GM12878 (cell line): ENCODE results near the gene TOLLIP. TPM values are rescaled to one million over a fixed set of nuclear protein-coding genes. Genes with fewer than 3 reads are reported as not detected.

Experiments
- ATAC-seq: fragments of 200-7000 bp; cut with Tn5 transposase; 3 replicates; pipeline ENCODE4 v1.9.1; 2020; ENCODE audit warnings: mild to moderate bottlenecking, moderate library complexity
- BruUV-seq: library from RNA; stranded (reverse); fragments of 400-500 nt; replicated peaks from 2 replicates; lab custom pipeline; 2021; lab: Mats Ljungman, UMichigan
- CTCF ChIA-PET: fragments of 300-600 bp; sonication (Branson Sonifier 250); formaldehyde crosslinking; extraction: SDS; loops from one replicate; lab custom pipeline; 2021; ENCODE audit warnings: inconsistent platforms; lab: Yijun Ruan, JAX
- POLR2A ChIA-PET: fragments of 350-600 bp; formaldehyde crosslinking; extraction: SDS; loops from one replicate; lab custom pipeline; 2021; ENCODE audit warnings: inconsistent platforms; lab: Charles Lee
- RAD21 ChIA-PET: fragments of 300-600 bp; sonication (Branson Sonifier 250); formaldehyde crosslinking; loops from one replicate; lab custom pipeline; 2023; ENCODE audit warnings: antibody characterized with exemption; ENCODE audit not compliant: unreplicated experiment; lab: Charles Lee
- SMC1A ChIA-PET: fragments of 300-600 bp; sonication (Branson Sonifier 250); formaldehyde crosslinking; loops from one replicate; lab custom pipeline; 2023; ENCODE audit not compliant: unreplicated experiment, uncharacterized antibody; lab: Charles Lee
- DNase-seq: peaks from one replicate; pipeline ENCODE4 v3.0.0-alpha.2; 2011; ENCODE audit warnings: low read depth, low spot score
- FAIRE-seq: peaks from 3 replicates; lab custom pipeline; 2011; peaks lifted over from hg19 to GRCh38; lab: Jason Lieb, UNC
- H2AFZ ChIP-seq: 2 replicates; pipeline ENCODE4 v1.6.0; 2011; ENCODE audit warnings: low read depth, low read length, control low read depth; ENCODE audit not compliant: control insufficient read depth
- H3K27ac ChIP-seq: 2 replicates; pipeline ENCODE4 v1.5.1; 2011; ENCODE audit warnings: control low read depth; ENCODE audit not compliant: control insufficient read depth, insufficient read depth
- H3K27me3 ChIP-seq, 2 experiments: replicated peaks in 1 of 2; 2 replicates each; pipeline versions ENCODE4 v1.6.0 to v1.6.1; 2011; ENCODE audit warnings: low read length in 1 of 2; ENCODE audit not compliant: control insufficient read depth in 2 of 2, insufficient read depth in 2 of 2
- H3K36me3 ChIP-seq, 2 experiments: 2 replicates each; pipeline ENCODE4 v1.5.1; 2011; ENCODE audit warnings: low read length in 1 of 2; ENCODE audit not compliant: control insufficient read depth in 2 of 2, insufficient read depth in 2 of 2
- H3K4me1 ChIP-seq: 2 replicates; pipeline ENCODE4 v1.6.1; 2011; ENCODE audit warnings: mild to moderate bottlenecking, low read length, moderate library complexity, mixed read lengths; ENCODE audit not compliant: control insufficient read depth, insufficient read depth
- H3K4me2 ChIP-seq: 2 replicates; pipeline ENCODE4 v1.6.0; 2011; ENCODE audit warnings: control low read depth; ENCODE audit not compliant: control insufficient read depth, insufficient read depth
- H3K4me3 ChIP-seq: fragments of 200-600 bp; sonication (generic); 2 replicates; pipeline ENCODE4 v1.5.1; 2016
- H3K79me2 ChIP-seq: 2 replicates; pipeline ENCODE4 v1.6.0; 2011; ENCODE audit warnings: low read length; ENCODE audit not compliant: control insufficient read depth, insufficient read depth
- H3K9ac ChIP-seq: 2 replicates; pipeline ENCODE4 v1.8.0; 2011; ENCODE audit warnings: low read length, control low read depth, mixed read lengths; ENCODE audit not compliant: control insufficient read depth, insufficient read depth
- H3K9me3 ChIP-seq: replicated peaks from 3 replicates; pipeline ENCODE4 v1.5.1; 2011; ENCODE audit warnings: mild to moderate bottlenecking, low read length; ENCODE audit not compliant: control insufficient read depth, insufficient read depth
- H4K20me1 ChIP-seq: 2 replicates; pipeline ENCODE4 v1.6.0; 2011; ENCODE audit not compliant: control insufficient read depth, insufficient read depth
- CEBPZ ChIP-seq: fragments of 150-350 bp; IDR thresholded peaks from 2 replicates; pipeline ENCODE4 v1.6.1; 2016; ENCODE audit warnings: low read depth, low read length
- CHD2 ChIP-seq: IDR thresholded peaks from 2 replicates; pipeline ENCODE4 v1.6.1; 2011; ENCODE audit warnings: low read depth, low read length, improper control_type of control experiment, borderline replicate concordance
- CREM ChIP-seq: IDR thresholded peaks from 2 replicates; pipeline ENCODE4 v1.6.1; 2014; ENCODE audit warnings: antibody characterized with exemption, low read depth
- E2F4 ChIP-seq: IDR thresholded peaks from 2 replicates; pipeline ENCODE4 v1.6.1; 2012; ENCODE audit warnings: low read depth, low read length, improper control_type of control experiment
- EZH2 ChIP-seq: IDR thresholded peaks from 2 replicates; pipeline ENCODE4 v1.6.1; 2012; ENCODE audit warnings: low read depth, mild to moderate bottlenecking, control low read depth, inconsistent platforms, low read length, borderline replicate concordance; ENCODE audit not compliant: control insufficient read depth
- FOS ChIP-seq: IDR thresholded peaks from 3 replicates; pipeline ENCODE4 v1.6.1; 2011; ENCODE audit warnings: borderline replicate concordance; ENCODE audit not compliant: insufficient read length; ENCODE audit errors: extremely low read depth
- GABPA ChIP-seq: IDR thresholded peaks from 2 replicates; pipeline ENCODE4 v1.6.1; 2014; ENCODE audit warnings: antibody characterized with exemption, low read depth, mild to moderate bottlenecking, inconsistent platforms
- MEF2A ChIP-seq: IDR thresholded peaks from 2 replicates; pipeline ENCODE4 v1.6.1; 2011; ENCODE audit warnings: low read depth, mild to moderate bottlenecking, low read length, moderate library complexity; ENCODE audit not compliant: insufficient read depth
- NBN ChIP-seq: fragments of 450-650 bp; IDR thresholded peaks from 2 replicates; pipeline ENCODE4 v1.6.1; 2016
- NR2C2 ChIP-seq: IDR thresholded peaks from 2 replicates; pipeline ENCODE4 v1.6.1; 2011; ENCODE audit warnings: borderline replicate concordance, low read depth; ENCODE audit not compliant: control insufficient read depth, insufficient read length
- POU2F2 ChIP-seq: IDR thresholded peaks from 3 replicates; pipeline ENCODE4 v1.6.1; 2011; ENCODE audit warnings: low read depth, mild to moderate bottlenecking, low read length, borderline replicate concordance
- RFX5 ChIP-seq: IDR thresholded peaks from 2 replicates; pipeline ENCODE4 v1.6.1; 2011; ENCODE audit warnings: low read depth, low read length, improper control_type of control experiment
- SIX5 ChIP-seq: IDR thresholded peaks from 2 replicates; pipeline ENCODE4 v1.6.1; 2011; ENCODE audit warnings: mild to moderate bottlenecking, low read depth, low read length, moderate library complexity; ENCODE audit not compliant: severe bottlenecking
- STAT1 ChIP-seq: fragments of 450-650 bp; conservative IDR thresholded peaks from 2 replicates; pipeline ENCODE4 v1.6.1; 2014; ENCODE audit warnings: antibody characterized with exemption, mild to moderate bottlenecking
- USF2 ChIP-seq: IDR thresholded peaks from 2 replicates; pipeline ENCODE4 v1.6.1; 2011; ENCODE audit warnings: low read depth, low read length, improper control_type of control experiment, borderline replicate concordance
- YY1 ChIP-seq: IDR thresholded peaks from 2 replicates; pipeline ENCODE4 v1.6.1; 2011; ENCODE audit warnings: low read depth, mild to moderate bottlenecking, low read length
- ZNF384 ChIP-seq: IDR thresholded peaks from 2 replicates; pipeline ENCODE4 v1.6.1; 2012; ENCODE audit warnings: low read depth, mild to moderate bottlenecking, low read length, improper control_type of control experiment, borderline replicate concordance
- WGBS: methylation state at CpG from one replicate; pipeline ENCODE4 v1.1.6; 2016; ENCODE audit warnings: low lambda C conversion rate; ENCODE audit not compliant: insufficient replicate concordance, insufficient coverage; ENCODE audit errors: missing lambda C conversion rate; 5-methylcytosine and 5-hydroxymethylcytosine counted together
- in situ Hi-C: fragments of 300-500 bp; cut with MboI; formaldehyde crosslinking; loops from 9 replicates; pipeline ENCODE4 v1.14.3; 2018; ENCODE audit warnings: mixed read lengths
- intact Hi-C: fragments of 100-400 bp; cut with micrococcal nuclease; formaldehyde crosslinking; loops from one replicate; pipeline ENCODE4 v1.14.2; 2022; ENCODE audit not compliant: unreplicated experiment
- polyA plus RNA-seq, 11 experiments: library from polyadenylated mRNA; depleted of rRNA in 4 of 11; unstranded in 6 of 11; stranded (reverse) in 5 of 11; fragments of >200 nt; fragmentation: Nextera tagmentation in 4 of 11; fragmentation: Illumina TruSeq in 1 of 11; extraction: Ambion mirVana in 4 of 11; extraction: Trizol in 1 of 11; gene quantifications; 1 replicate in 1 of 11; 2 replicates in 10 of 11; pipeline versions ENCODE4 v1.2.1 to v1.2.3, GENCODE V29; 2011 to 2016; ENCODE audit warnings: inconsistent platforms in 2 of 11, missing spikeins in 2 of 11, low read depth in 1 of 11
- total RNA-seq, 4 experiments: library from RNA; depleted of rRNA in 3 of 4; stranded (reverse); fragments of >200 nt in 3 of 4; fragmentation: Illumina TruSeq in 1 of 4; extraction: Trizol in 1 of 4; gene quantifications; 2 replicates each; pipeline versions ENCODE4 v1.2.1 to v1.2.3, GENCODE V29; 2013 to 2021

The TOLLIP gene
- total and polyA plus RNA-seq, 10 of the 15 experiments (the other 5 are each of a cell fraction or from before 2014, with no cell fraction given): 0.47 to 39.5 (median 21.6) TPM

- TF ChIP-seq CEBPZ (no peak), SIX5 (no peak), ZNF384 (no peak), CHD2 (no peak), RFX5 (no peak)
These were observed 3.9 kb downstream of the TOLLIP start (continued) for GRCh38 chr11:1305501-1306056.

- SMC1A ChIA-PET: no interaction called here
- ATAC-seq (no peak), FAIRE-seq (no peak), DNase-seq (no peak)
- Histone ChIP-seq H3K4me3 (no peak overlapping the region), H3K27ac (no peak overlapping the region), H3K27me3 (no peaks in the 10 kb centered on the region), H3K9ac (no peak overlapping the region), H3K36me3 (no peaks in the 10 kb centered on the region; a peak in 1 of 4 replicates), H3K9me3 (no peaks in the 10 kb centered on the region), H2AFZ (no peak overlapping the region), H3K4me1 (peaks cover 20% of the 10 kb centered on the region), H3K79me2 (peaks cover 21% of the 10 kb centered on the region), H4K20me1 (no peaks in the 10 kb centered on the region; the same call in 1 of the 2 replicates), H3K4me2 (no peak overlapping the region)
- intact Hi-C loops (loop anchor here (10.0 kb wide), 2 partner anchors 80 to 270 kb away; partner anchors contain the start of genes BRSK2 and DUSP8), in situ Hi-C loops (no loop called here)
- CTCF ChIA-PET: interaction anchor here (1.0 kb wide), 1 partner anchor 80 kb away, joined by 3 read pairs; no protein-coding TSS in a partner anchor
- no TSS peak for BruUV-seq
- 93% methylated on average over 8 of the region's 13 CpGs for WGBS
- RAD21 ChIA-PET: no interaction called here
- POLR2A ChIA-PET: no interaction called here
- TF ChIP-seq CREM (no peak), STAT1 (no peak), POU2F2 (no peak), GABPA (no peak), YY1 (no peak), E2F4 (no peak), EZH2 (no peak), USF2 (no peak), MEF2A (no peak), NR2C2 (no peak), FOS (no peak), NBN (no peak)
These were observed 4.4 kb downstream of the TOLLIP start for GRCh38 chr11:1305063-1305495.
